Motor neuron (in vitro differentiated cells): Measurements from ENCODE around the gene PARD3. TPM values are rescaled to one million over a fixed set of nuclear protein-coding genes. Genes with fewer than 3 reads are reported as not detected.
A peak's percentile ranks its signal among the peaks of the same experiment; 100 is the strongest.

Experiments
- ATAC-seq, 8 experiments: fragments of 200-7000 bp; cut with Tn5 transposase; replicated peaks in 6 of 8; 2 replicates each; pipeline ENCODE4 v1.8.0; 2021; ENCODE audit warnings: mild to moderate bottlenecking in 8 of 8, moderate library complexity in 8 of 8
- H3K27ac ChIP-seq, 2 donors: fragments of 250-450 bp; sonication (Bioruptor Pico); 2 replicates each; pipeline ENCODE4 v1.9.0; 2021; ENCODE audit warnings: antibody characterized with exemption in 2 of 2, mild to moderate bottlenecking in 2 of 2, moderate library complexity in 1 of 2
- H3K4me1 ChIP-seq, 2 donors: fragments of 250-450 bp; sonication (Bioruptor Pico); replicated peaks in 1 of 2; 2 replicates each; pipeline ENCODE4 v1.6.1; 2021; ENCODE audit warnings: antibody characterized with exemption in 2 of 2, mild to moderate bottlenecking in 2 of 2, moderate library complexity in 1 of 2
- H3K4me3 ChIP-seq, 5 donors: fragments of 250-450 bp; sonication (Bioruptor Pico); 2 replicates each; pipeline ENCODE4 v1.9.0; 2021; ENCODE audit warnings: antibody characterized with exemption in 5 of 5, mild to moderate bottlenecking in 5 of 5, moderate library complexity in 4 of 5
- WGBS, 10 experiments: fragments of 450-650 bp; shearing (Covaris generic); methylation state at CpG; one replicate each; pipeline ENCODE4 v1.0.0; 2022; 5-methylcytosine and 5-hydroxymethylcytosine counted together
- in situ Hi-C, 9 experiments: fragments of 400-800 bp; cut with MboI; loops; one replicate each; pipeline ENCODE4 v1.15.0; 2021; ENCODE audit warnings: low sequenced_read_pairs in 9 of 9, low pct_unique_long_range_greater_than_20kb in 2 of 9; ENCODE audit not compliant: unreplicated experiment in 9 of 9
- total RNA-seq, 8 experiments: library from RNA; unstranded; fragments of 300-600 nt; gene quantifications; 2 replicates each; pipeline versions ENCODE4 v1.2.3 to v1.2.4, GENCODE V29; 2022

PARD3 gene
- total RNA-seq, 8 experiments from 2014 or later, result 21.5 to 154 (median 34.0) TPM

GRCh38 chr10:34547291-34547690 is 267.8 kb downstream of the PARD3 start:
- in situ Hi-C loops, result no loop called here
- 39 to 100% (median 87%) methylated on average over 1 to 5 of the region's 5 CpGs; no CpG with 5 or more reads in 1 of the 10 experiments for WGBS, 10 experiments
- ATAC-seq, result peak in 2 of 8 experiments; percentile 43 to 54

GRCh38 chr10:34544400-34544799 is 270.7 kb downstream of the PARD3 start:
- Histone ChIP-seq H3K4me1 (peaks cover 0 to 13% of the 10 kb centered on the region in 2 donors), H3K4me3 (no peak overlapping the region), H3K27ac (no peak overlapping the region)
- in situ Hi-C loops, result no loop called here
- ATAC-seq, result no peak

More at GRCh38 chr10:34547291-34547690, 267.8 kb downstream of the PARD3 start:
- no peak overlapping the region for H3K27ac ChIP-seq
- H3K4me1 ChIP-seq, result peaks cover 0 to 13% of the 10 kb centered on the region in 2 donors
- H3K4me3 ChIP-seq, result no peak overlapping the region

- H3K27ac ChIP-seq, result no peak overlapping the region
- no peak overlapping the region for H3K4me3 ChIP-seq
- in situ Hi-C loops, result no loop called here
- peaks cover under 1 to 13% of the 10 kb centered on the region in 2 donors for H3K4me1 ChIP-seq
- WGBS, 10 experiments, result 55 to 100% (median 89%) methylated on average over 1 to 2 of the region's 2 CpGs; no CpG with 5 or more reads in 1 of the 10 experiments
- ATAC-seq, result no peak
These were observed 271.4 kb downstream of the PARD3 start for GRCh38 chr10:34543716-34544115.

- WGBS, 10 experiments, result 72 to 100% (median 94%) methylated on average over 2 to 7 of the region's 7 CpGs; no CpG with 5 or more reads in 1 of the 10 experiments
- H3K4me1 ChIP-seq, result peaks cover 0 to 14% of the 10 kb centered on the region in 2 donors
- ATAC-seq, result no peak
These were observed 274.6 kb downstream of the PARD3 start for GRCh38 chr10:34540492-34540891.

GRCh38 chr10:34539533-34540315 is 275.4 kb downstream of the PARD3 start:
- H3K27ac ChIP-seq, result no peak overlapping the region
- in situ Hi-C loops, result no loop called here
- peaks cover 0 to 14% of the 10 kb centered on the region in 2 donors for H3K4me1 ChIP-seq
- 0 to 97% (median 82%) methylated on average over 1 to 6 of the region's 13 CpGs; no CpG with 5 or more reads in 5 of the 10 experiments for WGBS, 10 experiments
- no peak overlapping the region for H3K4me3 ChIP-seq
- peak in 3 of 8 experiments; percentile 29 to 78 (median 78) for ATAC-seq

More at GRCh38 chr10:34540492-34540891, 274.6 kb downstream of the PARD3 start:
- no peak overlapping the region for H3K4me3 ChIP-seq
- H3K27ac ChIP-seq, result no peak overlapping the region
- in situ Hi-C loops, result no loop called here

- in situ Hi-C loops, result no loop called here
- H3K4me3 ChIP-seq, result no peak overlapping the region
- H3K4me1 ChIP-seq, result peaks cover 0 to 14% of the 10 kb centered on the region in 2 donors
- H3K27ac ChIP-seq, result no peak overlapping the region
- WGBS, 10 experiments, result 17 to 87% (median 45%) methylated on average over 1 to 10 of the region's 10 CpGs; no CpG with 5 or more reads in 1 of the 10 experiments
- peak in 3 of 8 experiments; percentile 25 to 27 (median 26) for ATAC-seq
These were observed 276.7 kb downstream of the PARD3 start for GRCh38 chr10:34538281-34538829.

GRCh38 chr10:34537629-34538231 is 277.4 kb downstream of the PARD3 start:
- no peak for ATAC-seq
- Histone ChIP-seq H3K4me1 (peaks cover 0 to 14% of the 10 kb centered on the region in 2 donors), H3K27ac (no peak overlapping the region), H3K4me3 (no peak overlapping the region)
- in situ Hi-C loops, result no loop called here
- WGBS, 10 experiments, result 68 to 100% (median 90%) methylated on average over 1 to 6 of the region's 6 CpGs

GRCh38 chr10:34535872-34536271 is 279.2 kb downstream of the PARD3 start:
- in situ Hi-C loops, result no loop called here
- no peak overlapping the region for H3K4me3 ChIP-seq
- H3K4me1 ChIP-seq, result peaks cover 0 to 14% of the 10 kb centered on the region in 2 donors
- no peak for ATAC-seq
- 63 to 100% (median 85%) methylated on average over 1 to 4 of the region's 4 CpGs for WGBS, 10 experiments
- no peak overlapping the region for H3K27ac ChIP-seq

- ATAC-seq, result no peak
- 78 to 100% (median 93%) methylated on average over 1 to 4 of the region's 4 CpGs for WGBS, 10 experiments
- H3K4me1 ChIP-seq, result no peaks in the 10 kb centered on the region
- H3K27ac ChIP-seq, result no peak overlapping the region
- H3K4me3 ChIP-seq, result no peak overlapping the region
- in situ Hi-C loops, result no loop called here
These were observed 284.3 kb downstream of the PARD3 start for GRCh38 chr10:34530778-34531177.

- Histone ChIP-seq H3K27ac (no peak overlapping the region), H3K4me1 (no peaks in the 10 kb centered on the region), H3K4me3 (no peak overlapping the region)
- WGBS, 10 experiments, result 0 to 79% (median 20%) methylated on average over 1 to 3 of the region's 3 CpGs; no CpG with 5 or more reads in 2 of the 10 experiments
- in situ Hi-C loops, result no loop called here
- ATAC-seq, result peak in 6 of 8 experiments; percentile 34 to 89 (median 84)
These were observed 286.8 kb downstream of the PARD3 start for GRCh38 chr10:34528320-34528719.

GRCh38 chr10:34526758-34527730 is 288.1 kb downstream of the PARD3 start:
- no peak overlapping the region for H3K27ac ChIP-seq
- in situ Hi-C loops, result no loop called here
- peak in 4 of 8 experiments; percentile 36 to 68 (median 54) for ATAC-seq
- H3K4me3 ChIP-seq, result no peak overlapping the region
- H3K4me1 ChIP-seq, result no peaks in the 10 kb centered on the region
- 5 to 100% (median 79%) methylated on average over 1 to 7 of the region's 7 CpGs for WGBS, 10 experiments

GRCh38 chr10:34526186-34526585 is 288.9 kb downstream of the PARD3 start:
- 0 to 100% (median 82%) methylated on average over 1 to 3 of the region's 3 CpGs; no CpG with 5 or more reads in 7 of the 10 experiments for WGBS, 10 experiments
- in situ Hi-C loops, result no loop called here
- peak in 3 of 8 experiments; percentile 6 to 18 (median 12) for ATAC-seq
- Histone ChIP-seq H3K4me3 (no peak overlapping the region), H3K4me1 (no peaks in the 10 kb centered on the region), H3K27ac (no peak overlapping the region)
